ENCODE data around the gene BACH2.

GRCh38 chr6:90315354-90315950 lies 18.8 kb upstream of the BACH2 start:
- TF ChIP-seq SIN3A (IDR thresholded peaks at IDR 0.05; ENCODE audit: borderline replicate concordance, insufficient read depth, low read length) (no peak), TAF1 (IDR thresholded peaks at IDR 0.05; ENCODE audit: borderline replicate concordance, insufficient read depth, low read length) (no peak)

All from PFSK-1 (cell line).